ENCODE measurements around the gene PDE4D.

PDE4D gene

GRCh38 chr5:59727186-59727585, 166.3 kb downstream of the PDE4D start:
- H3K27me3 Mint-ChIP-seq: peaks cover 3% of the 10 kb centered on the region
- no peak overlapping the region for H3K27ac Mint-ChIP-seq
- no peaks in the 10 kb centered on the region for H3K36me3 Mint-ChIP-seq
- H3K9me3 Mint-ChIP-seq: no peaks in the 10 kb centered on the region
- H3K4me3 Mint-ChIP-seq: no peak overlapping the region
- no peaks in the 10 kb centered on the region for H3K4me1 Mint-ChIP-seq

DNA sequence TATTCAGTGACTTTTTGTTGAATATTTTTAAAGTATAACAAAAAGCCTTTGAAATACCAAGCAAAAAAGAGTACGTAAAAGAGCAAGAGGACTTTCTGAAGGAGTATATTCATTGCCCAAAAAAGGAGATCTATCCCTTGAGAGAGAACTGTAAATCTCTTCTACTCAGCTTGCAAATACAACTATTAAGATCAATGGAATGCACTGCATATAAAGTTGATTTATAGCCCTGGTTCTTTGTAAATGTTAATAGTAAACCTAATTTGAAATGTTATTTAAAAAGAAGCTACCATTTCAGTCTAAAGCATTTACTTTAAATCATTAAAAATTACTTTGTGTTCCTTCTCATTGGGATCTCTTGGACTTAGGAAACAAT, 168.1 kb downstream of the PDE4D start:
- H3K27ac Mint-ChIP-seq: no peak overlapping the region
- H3K9me3 Mint-ChIP-seq: no peaks in the 10 kb centered on the region
- no peak overlapping the region for H3K4me3 Mint-ChIP-seq
- no peaks in the 10 kb centered on the region for H3K36me3 Mint-ChIP-seq
- no peaks in the 10 kb centered on the region for H3K4me1 Mint-ChIP-seq
- H3K27me3 Mint-ChIP-seq: peaks cover 3% of the 10 kb centered on the region

GRCh38 chr5:59724482-59725391, 168.8 kb downstream of the PDE4D start:
- no peak overlapping the region for H3K27ac Mint-ChIP-seq
- H3K4me1 Mint-ChIP-seq: no peaks in the 10 kb centered on the region
- H3K4me3 Mint-ChIP-seq: no peak overlapping the region
- H3K36me3 Mint-ChIP-seq: no peaks in the 10 kb centered on the region
- H3K9me3 Mint-ChIP-seq: no peaks in the 10 kb centered on the region
- H3K27me3 Mint-ChIP-seq: peaks cover 3% of the 10 kb centered on the region

DNA sequence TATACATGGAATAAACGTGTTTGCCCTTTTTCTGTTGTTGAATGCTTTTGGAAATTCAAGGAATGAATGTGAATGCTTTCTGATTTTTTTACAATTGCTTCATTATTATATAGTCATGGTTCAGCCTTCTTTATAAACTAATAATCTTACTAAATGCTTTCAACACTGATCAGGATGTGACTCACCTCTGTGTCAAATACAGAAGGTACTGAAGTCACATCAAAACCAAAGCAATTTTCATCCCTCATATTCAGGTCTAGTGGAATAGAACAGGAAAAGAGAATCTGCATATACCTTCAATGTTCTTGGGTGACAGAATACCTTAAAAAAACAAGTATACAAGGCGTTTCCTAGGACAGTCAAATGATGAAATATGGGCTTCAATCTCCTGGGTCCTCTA, 170.7 kb downstream of the PDE4D start:
- no peaks in the 10 kb centered on the region for H3K9me3 Mint-ChIP-seq
- no peak overlapping the region for H3K27ac Mint-ChIP-seq
- H3K36me3 Mint-ChIP-seq: no peaks in the 10 kb centered on the region
- no peak overlapping the region for H3K4me3 Mint-ChIP-seq
- no peaks in the 10 kb centered on the region for H3K27me3 Mint-ChIP-seq
- no peaks in the 10 kb centered on the region for H3K4me1 Mint-ChIP-seq

DNA sequence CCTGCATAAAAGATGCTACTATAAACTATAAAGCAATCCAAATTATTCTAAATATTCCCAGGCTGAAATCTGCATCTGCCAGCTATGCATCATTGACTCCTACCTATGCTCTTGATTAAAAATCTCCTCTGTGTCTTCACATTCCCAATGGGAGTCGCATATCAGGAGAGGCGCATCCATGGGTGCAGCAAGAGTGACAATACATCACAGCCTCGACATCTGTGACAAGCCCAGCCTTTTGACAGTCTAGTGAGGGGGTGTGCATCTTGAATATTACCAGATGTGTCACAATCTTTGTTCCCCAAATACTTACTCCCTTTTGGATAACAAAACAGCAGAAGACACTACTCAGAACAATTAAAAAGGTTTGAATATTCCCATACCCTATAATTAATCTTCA, 171.8 kb downstream of the PDE4D start:
- Mint-ChIP-seq H3K27ac (no peak overlapping the region), H3K9me3 (no peaks in the 10 kb centered on the region), H3K4me3 (no peak overlapping the region), H3K4me1 (no peaks in the 10 kb centered on the region), H3K27me3 (no peaks in the 10 kb centered on the region), H3K36me3 (no peaks in the 10 kb centered on the region)

DNA sequence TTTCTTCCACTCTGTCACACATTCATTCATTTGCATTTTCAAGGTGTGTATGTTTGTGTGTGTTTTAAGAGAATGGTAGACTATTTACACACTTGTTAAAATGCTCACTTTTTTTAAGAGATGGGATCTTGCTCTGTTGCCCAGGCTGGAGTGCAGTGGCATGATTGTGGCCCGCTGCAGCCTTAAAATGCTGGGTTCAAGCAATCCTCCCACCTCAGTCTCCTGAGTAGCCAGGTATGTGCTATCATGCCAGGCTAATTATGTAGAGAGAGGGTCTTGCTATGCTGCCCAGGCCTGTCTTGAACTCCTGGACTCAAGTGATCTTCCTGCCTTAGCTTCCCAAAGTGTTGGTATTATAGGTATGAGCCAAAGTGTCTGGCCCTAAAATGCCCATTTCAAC, 173.5 kb downstream of the PDE4D start:
- no peaks in the 10 kb centered on the region for H3K9me3 Mint-ChIP-seq
- no peak overlapping the region for H3K27ac Mint-ChIP-seq
- H3K36me3 Mint-ChIP-seq: no peaks in the 10 kb centered on the region
- no peak overlapping the region for H3K4me3 Mint-ChIP-seq
- H3K4me1 Mint-ChIP-seq: no peaks in the 10 kb centered on the region
- no peaks in the 10 kb centered on the region for H3K27me3 Mint-ChIP-seq

GRCh38 chr5:59716966-59717500, 176.5 kb downstream of the PDE4D start:
- H3K9me3 Mint-ChIP-seq: no peaks in the 10 kb centered on the region
- H3K27me3 Mint-ChIP-seq: no peaks in the 10 kb centered on the region
- no peak overlapping the region for H3K27ac Mint-ChIP-seq
- H3K36me3 Mint-ChIP-seq: no peaks in the 10 kb centered on the region
- H3K4me3 Mint-ChIP-seq: no peak overlapping the region
- no peaks in the 10 kb centered on the region for H3K4me1 Mint-ChIP-seq

- Mint-ChIP-seq H3K27ac (no peak overlapping the region), H3K27me3 (no peaks in the 10 kb centered on the region), H3K9me3 (no peaks in the 10 kb centered on the region), H3K4me3 (no peak overlapping the region), H3K4me1 (no peaks in the 10 kb centered on the region), H3K36me3 (no peaks in the 10 kb centered on the region)
Measured at GRCh38 chr5:59716029-59716428, 177.5 kb downstream of the PDE4D start.

GRCh38 chr5:59715228-59715627, 178.3 kb downstream of the PDE4D start:
- no peak overlapping the region for H3K4me3 Mint-ChIP-seq

DNA sequence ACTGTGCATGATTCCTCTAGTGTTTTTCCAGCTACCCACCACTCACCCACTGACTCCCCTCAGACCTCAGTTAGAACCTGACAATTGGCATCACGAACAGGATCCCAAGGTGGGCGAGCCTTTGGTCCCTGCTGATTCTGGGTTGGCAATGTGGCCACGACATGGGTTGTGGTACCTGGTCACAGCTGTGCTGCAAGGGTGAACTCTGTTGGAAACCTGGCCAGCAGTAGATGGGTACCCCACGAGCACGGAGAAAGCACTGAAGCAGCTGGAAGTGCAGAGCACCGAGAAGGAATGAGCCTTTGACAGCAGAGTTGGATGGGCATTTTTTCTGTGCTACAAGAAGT, 180.1 kb downstream of the PDE4D start:
- no peaks in the 10 kb centered on the region for H3K36me3 Mint-ChIP-seq
- no peak overlapping the region for H3K4me3 Mint-ChIP-seq
- H3K27me3 Mint-ChIP-seq: no peaks in the 10 kb centered on the region
- H3K9me3 Mint-ChIP-seq: no peaks in the 10 kb centered on the region
- no peaks in the 10 kb centered on the region for H3K4me1 Mint-ChIP-seq
- no peak overlapping the region for H3K27ac Mint-ChIP-seq

More at GRCh38 chr5:59715228-59715627, 178.3 kb downstream of the PDE4D start:
- no peaks in the 10 kb centered on the region for H3K9me3 Mint-ChIP-seq
- no peaks in the 10 kb centered on the region for H3K4me1 Mint-ChIP-seq
- no peaks in the 10 kb centered on the region for H3K27me3 Mint-ChIP-seq
- H3K36me3 Mint-ChIP-seq: no peaks in the 10 kb centered on the region
- H3K27ac Mint-ChIP-seq: no peak overlapping the region

GRCh38 chr5:59712836-59713497, 180.6 kb downstream of the PDE4D start:
- no peaks in the 10 kb centered on the region for H3K9me3 Mint-ChIP-seq
- H3K27me3 Mint-ChIP-seq: no peaks in the 10 kb centered on the region
- H3K36me3 Mint-ChIP-seq: no peaks in the 10 kb centered on the region
- H3K4me1 Mint-ChIP-seq: no peaks in the 10 kb centered on the region
- H3K4me3 Mint-ChIP-seq: no peak overlapping the region
- no peak overlapping the region for H3K27ac Mint-ChIP-seq

GRCh38 chr5:59711310-59711709, 182.2 kb downstream of the PDE4D start:
- no peaks in the 10 kb centered on the region for H3K36me3 Mint-ChIP-seq
- H3K9me3 Mint-ChIP-seq: no peaks in the 10 kb centered on the region
- H3K4me1 Mint-ChIP-seq: no peaks in the 10 kb centered on the region
- H3K27ac Mint-ChIP-seq: no peak overlapping the region
- no peaks in the 10 kb centered on the region for H3K27me3 Mint-ChIP-seq
- H3K4me3 Mint-ChIP-seq: no peak overlapping the region

- Mint-ChIP-seq H3K9me3 (no peaks in the 10 kb centered on the region), H3K4me3 (no peak overlapping the region), H3K36me3 (no peaks in the 10 kb centered on the region), H3K27ac (no peak overlapping the region), H3K27me3 (no peaks in the 10 kb centered on the region), H3K4me1 (no peaks in the 10 kb centered on the region)
Measured at GRCh38 chr5:59709846-59710245, 183.7 kb downstream of the PDE4D start.

GRCh38 chr5:59709346-59709821, 184.1 kb downstream of the PDE4D start:
- Mint-ChIP-seq H3K4me3 (no peak overlapping the region), H3K27me3 (no peaks in the 10 kb centered on the region), H3K9me3 (no peaks in the 10 kb centered on the region), H3K4me1 (no peaks in the 10 kb centered on the region), H3K36me3 (no peaks in the 10 kb centered on the region), H3K27ac (no peak overlapping the region)

DNA sequence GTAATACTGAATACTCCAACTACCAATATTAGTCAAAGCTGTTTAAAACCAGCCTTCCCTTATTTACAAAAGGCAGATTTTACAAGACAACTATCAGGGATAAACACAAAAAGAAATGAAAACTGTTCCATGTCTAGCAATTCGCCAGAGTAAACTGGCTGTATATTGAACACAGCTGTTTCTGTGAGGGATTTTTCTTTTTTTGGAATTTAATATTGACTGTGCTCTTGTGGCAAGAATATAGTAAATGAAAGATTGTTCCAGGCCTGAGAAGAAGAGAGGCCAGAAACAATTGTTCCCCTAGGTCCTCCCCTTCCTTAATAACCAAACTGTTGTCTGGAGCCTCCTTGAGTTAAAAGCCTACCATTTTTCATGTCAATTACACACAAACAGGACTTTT, 188.6 kb downstream of the PDE4D start:
- no peaks in the 10 kb centered on the region for H3K27me3 Mint-ChIP-seq
- H3K4me1 Mint-ChIP-seq: no peaks in the 10 kb centered on the region
- H3K4me3 Mint-ChIP-seq: no peak overlapping the region

GRCh38 chr5:59703789-59704188, 189.7 kb downstream of the PDE4D start:
- H3K9me3 Mint-ChIP-seq: no peaks in the 10 kb centered on the region
- no peak overlapping the region for H3K27ac Mint-ChIP-seq
- H3K36me3 Mint-ChIP-seq: no peaks in the 10 kb centered on the region
- H3K4me1 Mint-ChIP-seq: no peaks in the 10 kb centered on the region
- H3K27me3 Mint-ChIP-seq: no peaks in the 10 kb centered on the region
- H3K4me3 Mint-ChIP-seq: no peak overlapping the region

More for the DNA sequence above, 188.6 kb downstream of the PDE4D start:
- Mint-ChIP-seq H3K36me3 (no peaks in the 10 kb centered on the region), H3K9me3 (no peaks in the 10 kb centered on the region), H3K27ac (no peak overlapping the region)

Data from activated naive CD4-positive, alpha-beta T cell treated with anti-CD3 and anti-CD28 coated beads, Interleukin-2, amount 50 U/mL, for 24 hours (primary cell).